Gastrocnemius medialis (tissue), 4 donors: Measurements from ENCODE around the gene SMARCC1.

ENCODE experiments used
- CTCF ChIP-seq, 5 experiments: fragments of 450-650 bp in 3 of 5; fragments of 200-600 bp in 2 of 5; sonication (generic) in 2 of 5; IDR thresholded peaks in 4 of 5; conservative IDR thresholded peaks in 1 of 5; 1 replicate in 4 of 5; 2 replicates in 1 of 5; pipeline ENCODE4 v1.5.1; 2016 to 2019; ENCODE audit warnings: antibody characterized with exemption in 5 of 5, mild to moderate bottlenecking in 3 of 5, moderate library complexity in 3 of 5
- POLR2A ChIP-seq, 2 donors: fragments of 450-650 bp; IDR thresholded peaks; one replicate each; pipeline ENCODE4 v1.6.1; 2017; ENCODE audit warnings: antibody characterized with exemption in 2 of 2, mild to moderate bottlenecking in 2 of 2, moderate library complexity in 2 of 2

GRCh38 chr3:47817609-47818008, 35.9 kb upstream of the SMARCC1 start:
- TF ChIP-seq CTCF (IDR thresholded peaks at IDR 0.05 in 4 of 5, conservative IDR thresholded peaks at IDR 0.05 in 1 of 5) (no peak), POLR2A (IDR thresholded peaks at IDR 0.05) (no peak)
